ENCODE results near the gene CD47.

- no peak for TF ChIP-seq CTCF (IDR thresholded peaks at IDR 0.05)
- TF ChIP-seq ZFX (IDR thresholded peaks at IDR 0.05; ENCODE audit: borderline replicate concordance), result no peak
These were observed 95.0 kb downstream of the CD47 start for GRCh38 chr3:107995823-107996222.

Data from 22Rv1 (cell line).